Esophagus muscularis mucosa (tissue), 4 donors: Measurements from ENCODE around the gene IL18BP.

Experiments used
- CTCF ChIP-seq, 3 experiments: fragments of 200-600 bp in 2 of 3; fragments of 450-650 bp in 1 of 3; sonication (generic) in 2 of 3; IDR thresholded peaks; one replicate each; pipeline ENCODE4 v1.5.1; 2017 to 2019; ENCODE audit warnings: antibody characterized with exemption in 3 of 3, mild to moderate bottlenecking in 2 of 3, moderate library complexity in 1 of 3
- EP300 ChIP-seq: sonication (generic); formaldehyde crosslinking; IDR thresholded peaks from one replicate; pipeline ENCODE4 v1.6.1; 2017; ENCODE audit warnings: antibody characterized with exemption
- POLR2A ChIP-seq: fragments of 450-650 bp; IDR thresholded peaks from one replicate; pipeline ENCODE4 v1.6.1; 2017; ENCODE audit warnings: antibody characterized with exemption, moderate library complexity, mild to moderate bottlenecking, low read depth
- POLR2AphosphoS5 ChIP-seq, 2 donors: sonication (generic); formaldehyde crosslinking; IDR thresholded peaks; one replicate each; pipeline ENCODE4 v1.6.1; 2017; ENCODE audit warnings: antibody characterized with exemption in 2 of 2

- TF ChIP-seq CTCF (IDR thresholded peaks at IDR 0.05) (no peak), EP300 (no peak), POLR2A (no peak), POLR2AphosphoS5 (IDR thresholded peaks at IDR 0.05) (no peak)
Observed at GRCh38 chr11:71949034-71949433, 49.7 kb upstream of the IL18BP start.
